GM12873 (cell line): ENCODE results near the gene KISS1R.

ENCODE experiments used
- CTCF ChIP-seq: IDR thresholded peaks from 2 replicates; pipeline ENCODE4 v1.5.1; 2012; ENCODE audit warnings: low read depth, mild to moderate bottlenecking, moderate library complexity, low read length, control low read depth; ENCODE audit not compliant: insufficient read depth; ENCODE audit errors: missing control alignments

Gene KISS1R

GRCh38 chr19:926323-926588 lies 9.1 kb downstream of the KISS1R start:
- TF ChIP-seq CTCF: no peak

- no peak for TF ChIP-seq CTCF
Measured at GRCh38 chr19:926589-927350, 9.6 kb downstream of the KISS1R start.

- TF ChIP-seq CTCF: no peak
Measured at GRCh38 chr19:927351-927779, 10.2 kb downstream of the KISS1R start.

- no peak for TF ChIP-seq CTCF
Measured at GRCh38 chr19:927780-928401, 10.8 kb downstream of the KISS1R start.

- no peak for TF ChIP-seq CTCF
Measured at GRCh38 chr19:928471-929202, 11.5 kb downstream of the KISS1R start.

- no peak for TF ChIP-seq CTCF
Measured at GRCh38 chr19:929203-929890, 12.2 kb downstream of the KISS1R start.

GRCh38 chr19:929891-930258 lies 12.7 kb downstream of the KISS1R start:
- no peak for TF ChIP-seq CTCF
